Measurements from ENCODE around the gene PHLDB1.

Gene PHLDB1

DNA sequence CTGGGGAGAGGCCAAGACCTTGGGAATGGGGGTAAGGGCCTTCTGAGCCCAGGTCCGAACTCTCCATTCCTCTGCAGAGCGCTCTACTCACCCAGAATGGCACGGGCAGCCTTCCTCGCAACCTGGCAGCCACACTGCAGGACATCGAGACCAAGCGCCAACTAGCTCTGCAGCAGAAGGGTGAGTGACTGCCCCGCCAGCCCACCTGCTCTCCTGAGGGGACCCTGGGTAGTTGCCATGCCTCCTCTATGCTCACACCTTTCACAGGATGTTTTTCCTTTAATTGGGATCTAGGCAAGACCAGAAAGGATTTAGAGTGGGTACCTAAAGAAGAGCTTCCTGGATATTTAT is 36.6 kb downstream of the PHLDB1 start:
- Histone ChIP-seq H3K4me3 (ENCODE audit: low read length) (no peak overlapping the region), H3K36me3 (ENCODE audit: insufficient read depth, low read length) (peaks cover 89% of the 10 kb centered on the region), H3K9ac (ENCODE audit: low read depth, low read length) (no peak overlapping the region), H3K27ac (ENCODE audit: low read depth, low read length) (no peak overlapping the region), H3K4me1 (ENCODE audit: insufficient read depth, low read length) (no peaks in the 10 kb centered on the region), H3K27me3 (ENCODE audit: insufficient read depth, low read length) (no peaks in the 10 kb centered on the region), H3K9me3 (ENCODE audit: insufficient read depth, low read depth, low read length) (no peaks in the 10 kb centered on the region)
- WGBS: 97% methylated on average over 7 of the region's 7 CpGs

DNA sequence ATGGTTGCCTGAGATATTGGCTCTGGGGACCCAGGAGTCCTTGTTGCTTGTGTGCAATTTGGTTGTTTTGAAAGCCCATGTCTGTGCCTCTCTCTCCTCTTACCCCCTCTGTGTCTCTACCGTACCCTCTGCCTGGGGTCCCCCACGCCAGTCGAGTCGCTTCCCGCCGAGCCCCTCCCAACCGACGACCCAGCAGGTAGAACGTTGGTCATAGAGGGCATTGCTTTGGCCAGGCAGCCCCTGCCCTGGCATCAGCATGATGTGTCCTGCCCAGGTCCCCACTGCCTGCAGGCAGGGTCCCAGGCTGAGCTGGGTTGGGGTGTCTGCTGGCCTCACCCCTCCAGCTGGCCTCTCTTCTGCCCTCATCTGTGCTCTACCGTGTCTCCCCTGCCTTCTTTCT is 37.1 kb downstream of the PHLDB1 start:
- H3K4me3 ChIP-seq (ENCODE audit: low read length): no peak overlapping the region
- no peaks in the 10 kb centered on the region for H3K4me1 ChIP-seq (ENCODE audit: insufficient read depth, low read length)
- no peaks in the 10 kb centered on the region for H3K9me3 ChIP-seq (ENCODE audit: insufficient read depth, low read depth, low read length)
- H3K36me3 ChIP-seq (ENCODE audit: insufficient read depth, low read length): peaks cover 92% of the 10 kb centered on the region
- H3K27ac ChIP-seq (ENCODE audit: low read depth, low read length): no peak overlapping the region
- no peaks in the 10 kb centered on the region for H3K27me3 ChIP-seq (ENCODE audit: insufficient read depth, low read length)
- 95% methylated on average over 10 of the region's 10 CpGs for WGBS
- no peak overlapping the region for H3K9ac ChIP-seq (ENCODE audit: low read depth, low read length)

- H3K27me3 ChIP-seq (ENCODE audit: insufficient read depth, low read length): no peaks in the 10 kb centered on the region
- H3K4me3 ChIP-seq (ENCODE audit: low read length): no peak overlapping the region
- H3K9me3 ChIP-seq (ENCODE audit: insufficient read depth, low read depth, low read length): no peaks in the 10 kb centered on the region
- H3K4me1 ChIP-seq (ENCODE audit: insufficient read depth, low read length): no peaks in the 10 kb centered on the region
- WGBS: 94% methylated on average over 24 of the region's 24 CpGs
- H3K27ac ChIP-seq (ENCODE audit: low read depth, low read length): no peak overlapping the region
- no peak overlapping the region for H3K9ac ChIP-seq (ENCODE audit: low read depth, low read length)
- peaks cover 92% of the 10 kb centered on the region for H3K36me3 ChIP-seq (ENCODE audit: insufficient read depth, low read length)
Measured at GRCh38 chr11:118645066-118645715, 37.8 kb downstream of the PHLDB1 start.

- Histone ChIP-seq H3K27me3 (ENCODE audit: insufficient read depth, low read length) (no peaks in the 10 kb centered on the region), H3K9me3 (ENCODE audit: insufficient read depth, low read depth, low read length) (no peaks in the 10 kb centered on the region), H3K27ac (ENCODE audit: low read depth, low read length) (no peak overlapping the region), H3K9ac (ENCODE audit: low read depth, low read length) (no peak overlapping the region), H3K4me1 (ENCODE audit: insufficient read depth, low read length) (no peaks in the 10 kb centered on the region), H3K4me3 (ENCODE audit: low read length) (no peak overlapping the region), H3K36me3 (ENCODE audit: insufficient read depth, low read length) (peaks cover 92% of the 10 kb centered on the region)
- 91% methylated on average over 3 of the region's 3 CpGs for WGBS
Measured at GRCh38 chr11:118646393-118646792, 39.0 kb downstream of the PHLDB1 start.

DNA sequence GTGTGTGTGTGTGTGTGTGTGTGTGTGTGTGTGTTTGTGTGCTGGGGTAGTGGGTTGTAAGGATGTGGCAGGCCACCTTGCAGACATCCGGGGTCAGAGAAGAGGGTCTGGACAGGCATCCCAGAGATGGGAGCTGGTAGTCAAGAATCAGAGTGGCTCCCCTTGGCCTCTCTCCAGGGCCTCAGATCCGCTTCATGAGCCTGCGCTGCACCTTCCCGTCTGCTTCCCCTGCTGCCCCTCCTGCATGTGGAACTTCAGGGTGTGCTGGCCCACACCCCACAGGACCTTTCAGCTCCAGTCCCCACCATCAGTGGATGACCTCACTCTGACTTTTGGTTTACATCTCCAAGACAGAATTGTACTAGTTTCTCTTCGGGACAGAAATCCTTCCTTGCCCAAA is 40.9 kb downstream of the PHLDB1 start:
- no peak overlapping the region for H3K27ac ChIP-seq (ENCODE audit: low read depth, low read length)
- H3K27me3 ChIP-seq (ENCODE audit: insufficient read depth, low read length): no peaks in the 10 kb centered on the region
- H3K9me3 ChIP-seq (ENCODE audit: insufficient read depth, low read depth, low read length): no peaks in the 10 kb centered on the region
- H3K4me3 ChIP-seq (ENCODE audit: low read length): no peak overlapping the region
- H3K9ac ChIP-seq (ENCODE audit: low read depth, low read length): no peak overlapping the region
- 95% methylated on average over 5 of the region's 5 CpGs for WGBS
- H3K36me3 ChIP-seq (ENCODE audit: insufficient read depth, low read length): peaks cover 92% of the 10 kb centered on the region
- no peaks in the 10 kb centered on the region for H3K4me1 ChIP-seq (ENCODE audit: insufficient read depth, low read length)

GRCh38 chr11:118649941-118650340 is 42.5 kb downstream of the PHLDB1 start:
- WGBS: 95% methylated on average over 10 of the region's 10 CpGs
- H3K27ac ChIP-seq (ENCODE audit: low read depth, low read length): no peak overlapping the region

DNA sequence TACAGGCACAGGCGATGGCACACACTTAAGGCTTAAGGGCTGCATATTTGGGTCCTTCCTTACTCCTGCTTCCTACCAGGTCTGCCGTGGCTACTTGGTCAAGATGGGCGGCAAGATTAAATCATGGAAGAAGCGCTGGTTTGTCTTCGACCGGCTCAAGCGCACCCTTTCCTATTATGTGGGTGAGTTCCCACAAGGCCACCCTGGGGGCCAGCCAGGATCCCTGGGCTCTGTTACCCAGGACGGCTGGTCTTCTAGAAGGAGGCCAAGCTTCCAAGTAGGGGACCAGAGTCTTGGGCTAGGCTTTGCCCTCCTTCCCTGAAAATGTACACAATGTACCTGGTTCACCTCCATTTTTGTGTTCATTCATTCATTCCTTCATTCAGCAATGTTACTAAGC is 43.0 kb downstream of the PHLDB1 start:
- Histone ChIP-seq H3K4me1 (ENCODE audit: insufficient read depth, low read length) (no peaks in the 10 kb centered on the region), H3K27ac (ENCODE audit: low read depth, low read length) (no peak overlapping the region), H3K4me3 (ENCODE audit: low read length) (no peak overlapping the region), H3K9ac (ENCODE audit: low read depth, low read length) (no peak overlapping the region), H3K36me3 (ENCODE audit: insufficient read depth, low read length) (peaks cover 90% of the 10 kb centered on the region), H3K9me3 (ENCODE audit: insufficient read depth, low read depth, low read length) (no peaks in the 10 kb centered on the region), H3K27me3 (ENCODE audit: insufficient read depth, low read length) (no peaks in the 10 kb centered on the region)
- 97% methylated on average over 8 of the region's 8 CpGs for WGBS

More at GRCh38 chr11:118649941-118650340, 42.5 kb downstream of the PHLDB1 start:
- Histone ChIP-seq H3K9me3 (ENCODE audit: insufficient read depth, low read depth, low read length) (no peaks in the 10 kb centered on the region), H3K36me3 (ENCODE audit: insufficient read depth, low read length) (peaks cover 90% of the 10 kb centered on the region), H3K4me3 (ENCODE audit: low read length) (no peak overlapping the region), H3K27me3 (ENCODE audit: insufficient read depth, low read length) (no peaks in the 10 kb centered on the region), H3K4me1 (ENCODE audit: insufficient read depth, low read length) (no peaks in the 10 kb centered on the region), H3K9ac (ENCODE audit: low read depth, low read length) (no peak overlapping the region)

GRCh38 chr11:118651820-118652219 is 44.4 kb downstream of the PHLDB1 start:
- Histone ChIP-seq H3K36me3 (ENCODE audit: insufficient read depth, low read length) (peaks cover 91% of the 10 kb centered on the region), H3K27ac (ENCODE audit: low read depth, low read length) (no peak overlapping the region), H3K9me3 (ENCODE audit: insufficient read depth, low read depth, low read length) (no peaks in the 10 kb centered on the region), H3K4me1 (ENCODE audit: insufficient read depth, low read length) (no peaks in the 10 kb centered on the region), H3K9ac (ENCODE audit: low read depth, low read length) (no peak overlapping the region), H3K27me3 (ENCODE audit: insufficient read depth, low read length) (no peaks in the 10 kb centered on the region), H3K4me3 (ENCODE audit: low read length) (no peak overlapping the region)
- WGBS: 96% methylated on average over 3 of the region's 3 CpGs

DNA sequence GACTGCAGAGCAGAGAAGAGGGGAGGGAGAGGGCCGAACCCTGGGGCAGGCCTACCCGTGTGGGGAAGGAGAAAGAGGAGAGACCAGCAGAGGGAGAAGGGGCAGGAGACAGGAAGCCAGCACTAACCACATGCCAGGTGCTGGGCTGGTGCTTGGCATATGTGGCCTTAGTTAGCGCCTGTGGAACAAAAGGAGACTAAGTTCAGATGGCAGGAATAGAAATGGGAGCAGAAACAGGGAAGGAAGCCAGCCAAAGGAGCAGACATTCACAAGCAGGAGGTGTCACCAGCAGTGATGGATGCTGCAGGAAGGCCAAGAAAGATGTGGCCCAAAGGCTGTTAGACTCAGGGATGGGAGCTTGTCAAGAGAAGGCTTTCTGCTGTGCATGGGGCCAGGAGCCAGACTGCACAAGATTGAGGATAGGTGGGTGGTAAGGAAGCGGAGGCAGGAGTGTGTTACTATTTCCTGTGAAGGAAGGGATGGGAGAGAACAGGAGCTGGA is 45.3 kb downstream of the PHLDB1 start:
- no peak overlapping the region for H3K27ac ChIP-seq (ENCODE audit: low read depth, low read length)
- H3K9me3 ChIP-seq (ENCODE audit: insufficient read depth, low read depth, low read length): no peaks in the 10 kb centered on the region
- no peak overlapping the region for H3K9ac ChIP-seq (ENCODE audit: low read depth, low read length)

GRCh38 chr11:118653684-118654390 is 46.4 kb downstream of the PHLDB1 start:
- Histone ChIP-seq H3K4me3 (ENCODE audit: low read length) (no peak overlapping the region), H3K9me3 (ENCODE audit: insufficient read depth, low read depth, low read length) (no peaks in the 10 kb centered on the region), H3K9ac (ENCODE audit: low read depth, low read length) (no peak overlapping the region), H3K36me3 (ENCODE audit: insufficient read depth, low read length) (peaks cover 77% of the 10 kb centered on the region), H3K4me1 (ENCODE audit: insufficient read depth, low read length) (peaks cover 4% of the 10 kb centered on the region; the same call in 1 of the 2 replicates), H3K27me3 (ENCODE audit: insufficient read depth, low read length) (no peaks in the 10 kb centered on the region), H3K27ac (ENCODE audit: low read depth, low read length) (no peak overlapping the region)
- 90% methylated on average over 8 of the region's 8 CpGs for WGBS

More for the DNA sequence above, 45.3 kb downstream of the PHLDB1 start:
- WGBS: 87% methylated on average over 4 of the region's 4 CpGs
- H3K36me3 ChIP-seq (ENCODE audit: insufficient read depth, low read length): peaks cover 89% of the 10 kb centered on the region
- no peaks in the 10 kb centered on the region for H3K4me1 ChIP-seq (ENCODE audit: insufficient read depth, low read length)
- H3K4me3 ChIP-seq (ENCODE audit: low read length): no peak overlapping the region
- H3K27me3 ChIP-seq (ENCODE audit: insufficient read depth, low read length): no peaks in the 10 kb centered on the region

GRCh38 chr11:118655486-118656190 is 48.2 kb downstream of the PHLDB1 start:
- WGBS: 90% methylated on average over 7 of the region's 7 CpGs
- H3K36me3 ChIP-seq (ENCODE audit: insufficient read depth, low read length): peaks cover 60% of the 10 kb centered on the region
- H3K9ac ChIP-seq (ENCODE audit: low read depth, low read length): no peak overlapping the region

More at GRCh38 chr11:118655486-118656190, 48.2 kb downstream of the PHLDB1 start:
- Histone ChIP-seq H3K4me1 (ENCODE audit: insufficient read depth, low read length) (peaks cover 20% of the 10 kb centered on the region), H3K27me3 (ENCODE audit: insufficient read depth, low read length) (no peaks in the 10 kb centered on the region), H3K9me3 (ENCODE audit: insufficient read depth, low read depth, low read length) (no peaks in the 10 kb centered on the region), H3K4me3 (ENCODE audit: low read length) (no peak overlapping the region), H3K27ac (ENCODE audit: low read depth, low read length) (no peak overlapping the region)
